SK-N-MC (cell line): Measurements from ENCODE around the gene CD34.

ENCODE experiments used
- EZH2 ChIP-seq: fragments of 200-600 bp; sonication (generic); IDR thresholded peaks from one replicate; pipeline ENCODE4 v1.6.1; 2017; ENCODE audit warnings: antibody characterized with exemption
- FOXP2 ChIP-seq: optimal IDR thresholded peaks from 2 replicates; pipeline ENCODE3; 2011; ENCODE audit warnings: mild to moderate bottlenecking, moderate library complexity; ENCODE audit not compliant: insufficient read depth; ENCODE audit errors: extremely low read length, control extremely low read depth
- POLR2AphosphoS5 ChIP-seq: IDR thresholded peaks from 2 replicates; pipeline ENCODE4 v1.6.1; 2012; ENCODE audit warnings: mild to moderate bottlenecking, low read depth, low read length, borderline replicate concordance

DNA sequence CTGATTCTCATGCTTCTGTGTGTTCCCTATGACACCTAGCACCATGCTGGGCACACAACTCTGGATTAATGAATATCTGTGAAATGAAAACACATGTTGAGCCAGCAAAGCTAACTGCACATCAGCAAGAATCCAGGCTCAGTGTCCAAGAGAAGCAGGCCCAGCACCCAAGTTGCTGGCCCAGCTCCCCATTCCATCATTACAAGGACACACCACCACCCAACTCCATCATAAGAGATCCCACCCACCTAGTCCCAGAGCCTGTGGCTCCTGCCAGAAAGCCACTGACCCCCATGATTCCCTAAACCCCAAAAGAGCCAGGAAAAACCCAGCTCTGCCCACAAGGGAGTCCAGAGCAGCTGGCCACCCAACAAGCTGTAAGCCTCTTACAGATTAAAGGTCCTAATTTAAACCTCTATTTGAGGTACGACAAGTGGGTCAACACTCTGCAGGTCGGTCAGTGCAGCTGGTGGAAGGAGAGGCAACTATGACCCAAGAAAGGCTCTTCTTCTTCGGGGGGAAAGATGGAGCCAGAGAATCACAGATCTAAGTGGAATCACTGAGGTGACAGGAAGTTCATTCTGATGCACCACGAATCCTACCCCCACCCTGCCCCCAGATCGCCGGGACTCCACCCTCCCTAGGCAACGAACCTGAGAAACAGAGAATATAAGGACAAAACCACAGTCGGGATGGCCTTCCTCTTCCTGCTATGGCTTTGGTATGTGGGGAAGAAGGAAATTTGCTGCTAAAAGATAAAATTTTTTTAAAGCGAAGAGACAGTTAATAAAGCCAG lies 58.2 kb downstream of the CD34 start:
- TF ChIP-seq POLR2AphosphoS5 (no peak), EZH2 (no peak), FOXP2 (no peak)
